HG02610 (cell line): ENCODE data around the gene ANKRD10.

ENCODE experiments used
- ATAC-seq: cut with Tn5 transposase; IDR thresholded peaks from one replicate; pipeline ENCODE4 v1.9.1; 2021; ENCODE audit warnings: mild to moderate bottlenecking, moderate library complexity; ENCODE audit not compliant: unreplicated experiment

Gene ANKRD10

DNA sequence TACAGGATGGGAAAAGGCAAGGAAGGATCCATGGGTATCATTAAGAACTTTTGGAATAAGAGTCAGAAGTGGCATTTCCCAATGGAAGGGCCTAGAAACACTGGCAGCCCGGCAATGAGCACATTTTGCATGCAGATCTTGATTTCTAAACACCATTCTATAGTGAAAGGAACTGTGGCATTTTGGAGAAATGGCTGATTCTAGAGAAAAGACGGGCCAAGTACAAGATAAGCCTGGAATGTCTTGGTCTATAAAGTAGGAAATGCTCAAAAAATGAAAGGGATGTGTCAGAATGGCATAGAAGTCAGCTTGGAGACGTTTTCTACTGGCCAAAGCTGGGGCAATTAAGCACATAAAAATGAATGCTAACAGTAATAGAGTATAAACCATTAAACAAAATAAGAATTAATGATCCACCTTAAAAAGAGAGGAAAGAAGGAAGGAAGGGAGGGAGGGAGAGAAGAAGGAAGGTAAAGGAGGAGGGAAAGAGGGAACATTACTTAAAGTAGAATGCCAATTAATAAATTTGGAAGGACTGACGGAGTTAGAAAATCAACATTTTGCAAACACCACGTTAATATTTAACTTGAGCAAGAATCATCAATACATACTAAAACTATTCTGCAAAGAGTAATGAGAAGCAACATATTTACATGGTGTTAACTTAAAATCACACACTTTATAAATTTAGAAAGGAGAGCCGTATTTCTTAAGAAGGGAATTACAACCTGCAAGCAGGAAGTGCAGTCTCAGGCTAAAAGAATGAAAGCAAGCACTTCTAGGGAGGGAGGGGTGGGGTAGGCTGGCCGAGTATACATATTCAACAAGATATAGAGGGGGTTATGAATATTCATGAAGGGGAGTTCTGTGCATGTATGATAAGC, 78.9 kb downstream of the ANKRD10 start:
- ATAC-seq: no peak

DNA sequence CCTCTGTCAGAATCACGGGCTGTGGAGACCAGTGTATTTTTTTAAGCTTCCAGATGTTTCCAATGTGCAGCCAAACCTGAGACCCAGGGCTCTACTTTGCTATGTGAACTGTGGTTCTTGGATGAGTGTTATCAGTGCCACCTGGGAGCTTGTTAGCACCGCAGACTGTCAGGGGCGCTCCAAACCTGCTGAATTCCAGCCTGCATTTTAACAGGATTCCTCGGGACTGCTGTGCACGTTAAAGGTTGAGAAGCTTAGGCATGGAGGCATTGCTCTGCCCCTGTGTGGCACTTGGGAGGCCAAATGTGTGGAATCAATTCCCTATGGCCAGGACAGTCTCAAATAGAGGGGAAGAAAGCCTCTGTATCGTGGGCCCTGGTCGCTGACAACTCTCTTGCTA, 80.3 kb downstream of the ANKRD10 start:
- ATAC-seq: no peak

DNA sequence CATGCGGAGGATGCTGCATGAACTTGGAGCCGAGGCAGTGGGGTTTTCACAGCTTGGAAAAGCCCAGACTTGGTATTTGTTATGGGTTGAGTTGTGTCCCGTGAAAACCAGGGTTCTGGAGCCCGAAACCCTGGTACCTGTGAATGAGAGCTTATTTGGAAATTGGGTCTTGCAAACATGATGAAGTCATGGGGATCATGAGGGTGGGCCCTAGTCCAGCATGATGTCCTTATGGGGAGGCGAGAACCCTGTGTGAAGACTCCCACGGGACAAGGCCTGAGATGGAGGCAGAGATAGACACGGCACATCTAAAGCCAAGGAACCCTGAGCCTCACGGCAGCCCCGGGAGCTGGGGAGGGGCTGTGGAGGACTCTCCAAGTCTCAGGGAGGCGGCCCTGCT, 82.3 kb downstream of the ANKRD10 start:
- ATAC-seq: no peak

DNA sequence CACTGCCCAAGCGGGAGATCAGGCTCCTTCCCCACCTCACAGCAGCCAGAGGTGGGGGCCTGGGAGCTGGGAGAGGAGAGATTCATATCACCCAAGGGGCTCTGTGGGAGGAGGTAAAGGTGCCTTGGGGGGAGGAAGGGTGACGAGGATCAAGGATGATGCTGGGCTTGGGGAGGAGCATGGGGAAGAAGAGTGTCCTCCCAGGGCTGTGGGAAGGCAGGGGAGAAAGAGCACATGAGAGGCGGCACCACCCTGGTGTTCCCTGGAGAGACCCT, 82.7 kb downstream of the ANKRD10 start:
- no peak for ATAC-seq

DNA sequence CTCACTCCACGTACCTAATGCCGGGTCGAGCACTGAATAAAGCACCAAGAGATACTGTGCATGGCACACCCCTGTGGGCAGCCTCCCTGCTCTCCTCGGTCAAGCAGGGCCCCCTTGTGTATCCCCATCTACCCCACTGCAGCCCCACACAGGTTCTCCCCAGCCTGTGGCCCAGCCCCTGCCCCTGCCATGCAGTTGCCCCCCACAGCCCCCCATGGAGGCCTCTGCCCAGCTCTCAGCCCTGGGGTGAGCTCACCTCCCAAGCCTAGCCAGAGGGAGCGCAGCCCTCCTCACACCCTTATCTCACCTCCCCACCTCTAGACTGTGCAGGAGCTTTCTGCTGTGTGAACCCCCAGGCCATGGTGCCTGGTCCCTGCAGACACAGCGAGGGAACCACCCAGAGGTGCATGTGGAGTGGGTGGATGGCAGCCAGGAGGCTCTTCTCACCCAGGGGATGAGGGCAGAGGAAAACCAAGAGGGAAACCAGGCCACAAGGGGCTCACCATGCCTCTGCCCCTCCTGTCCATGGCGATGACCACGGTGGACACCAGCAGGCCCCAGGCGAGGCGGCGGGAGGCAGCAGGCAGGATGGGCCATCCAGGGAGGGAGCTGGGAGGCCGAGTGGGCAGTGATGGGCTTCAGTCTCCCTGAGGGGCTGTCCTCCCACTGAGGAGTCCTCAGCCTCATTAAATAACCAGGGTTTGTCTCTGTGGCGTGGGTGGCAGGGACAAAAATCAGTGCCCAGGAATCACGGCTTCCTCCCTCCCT, 83.2 kb downstream of the ANKRD10 start:
- ATAC-seq: no peak

DNA sequence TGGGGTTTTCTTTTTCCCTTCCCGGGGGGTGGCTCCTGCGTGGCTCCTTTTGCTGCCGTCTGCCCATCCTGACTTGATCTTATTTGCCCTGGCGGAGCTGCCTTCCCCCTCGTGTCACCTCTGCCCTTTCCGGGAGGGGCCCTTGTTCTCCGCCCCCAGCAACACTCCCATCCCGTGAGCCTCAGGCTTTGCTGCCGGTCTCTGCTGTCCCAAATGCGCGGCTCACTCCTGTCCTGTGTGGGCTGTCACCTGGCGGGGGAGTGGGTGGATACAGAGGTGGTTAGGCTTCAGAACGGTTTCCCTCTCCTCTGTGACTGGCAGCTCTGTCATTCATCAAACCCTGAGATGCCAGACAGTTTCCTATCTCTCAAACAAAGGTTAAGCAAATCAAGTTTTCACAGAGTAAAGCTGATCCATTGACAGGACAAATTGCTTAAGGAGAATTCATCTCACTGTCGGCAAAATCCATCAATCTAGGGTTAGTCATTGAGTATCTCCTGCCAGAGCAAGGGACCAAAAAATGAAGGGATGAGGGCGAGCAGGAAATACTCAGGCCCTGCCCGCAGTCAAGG, 84.0 kb downstream of the ANKRD10 start:
- ATAC-seq: no peak

DNA sequence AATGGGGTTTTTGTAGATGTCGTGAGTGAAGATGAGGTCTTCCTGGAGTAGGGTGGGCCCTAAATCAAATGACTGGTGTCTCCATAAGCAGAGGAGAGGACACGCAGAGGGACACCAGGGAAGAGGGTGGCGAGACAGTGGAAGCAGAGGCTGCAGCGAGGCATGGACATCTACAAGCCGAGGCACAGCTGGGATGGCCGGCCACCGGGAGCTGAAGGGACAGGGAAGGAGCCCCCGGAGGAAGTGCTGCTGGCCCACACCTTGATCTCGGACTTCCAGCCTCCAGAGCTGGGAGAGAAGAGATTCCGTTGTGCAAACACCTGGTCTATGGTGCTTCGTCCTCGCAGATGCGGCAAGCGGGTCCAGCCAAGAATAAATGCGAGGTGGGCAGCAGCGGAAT, 84.5 kb downstream of the ANKRD10 start:
- no peak for ATAC-seq

DNA sequence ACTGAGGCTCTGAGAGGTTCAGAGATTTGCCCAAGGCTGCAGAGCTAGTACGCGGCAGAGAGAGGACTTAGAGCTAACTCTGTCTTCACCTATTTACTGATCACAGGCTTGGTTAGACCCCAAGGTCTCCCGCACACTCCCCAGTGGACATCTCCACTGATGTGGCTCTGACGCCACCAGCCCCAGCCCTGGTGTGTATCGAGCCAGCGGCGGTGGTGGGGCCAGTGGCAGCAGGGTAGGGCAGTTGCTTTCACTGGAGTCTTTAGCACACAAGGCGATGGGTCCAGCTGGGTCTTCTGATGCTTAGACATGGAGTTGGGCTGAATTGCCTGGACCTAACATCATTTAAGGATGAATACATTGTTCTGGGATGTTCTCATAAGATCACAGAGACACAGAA, 85.4 kb downstream of the ANKRD10 start:
- no peak for ATAC-seq

DNA sequence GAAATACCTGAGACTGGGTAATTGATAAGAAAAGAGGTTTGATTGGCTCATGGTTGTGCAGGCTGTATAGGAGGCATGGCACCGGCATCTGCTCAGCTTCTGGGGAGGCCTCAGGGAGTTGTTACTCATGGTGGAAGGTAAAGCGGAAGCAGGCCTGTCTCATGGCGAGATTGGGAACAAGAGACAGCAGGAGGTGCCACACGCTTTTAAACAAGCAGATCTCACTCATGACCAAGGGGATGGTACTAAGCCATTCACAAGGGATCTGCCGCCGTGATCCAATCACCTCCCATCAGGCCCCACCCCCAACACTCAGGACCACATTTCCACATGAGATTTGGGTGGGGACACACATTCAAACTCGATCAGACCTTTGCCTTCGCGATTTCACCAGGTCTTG, 86.2 kb downstream of the ANKRD10 start:
- no peak for ATAC-seq
